ENCODE data around the gene EPB41L2. TPM values are rescaled to one million over a fixed set of nuclear protein-coding genes. Genes with fewer than 3 reads are reported as not detected.

Gene EPB41L2
- total RNA-seq, 6 experiments from 2014 or later = 15.3 to 38.5 (median 24.6) TPM

DNA sequence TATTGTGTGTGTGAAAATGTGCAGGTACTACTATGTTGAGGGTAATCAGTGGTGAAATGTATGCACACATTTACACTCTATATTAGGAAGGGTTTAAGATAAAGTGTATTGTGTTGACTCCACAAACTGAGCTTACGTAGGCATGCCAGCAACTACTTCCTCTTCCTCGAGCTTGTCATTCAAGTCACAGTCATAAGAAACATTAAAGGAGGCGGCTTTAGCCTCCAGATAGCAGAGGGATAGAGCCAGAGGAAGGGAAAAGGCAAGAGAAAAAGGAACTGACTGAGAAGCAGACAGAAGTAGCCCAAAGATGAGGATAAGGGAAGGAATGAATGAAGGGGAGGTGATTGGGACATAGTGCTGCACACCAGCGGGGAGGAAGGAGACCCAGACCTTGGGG is 180.7 kb downstream of the EPB41L2 start:
- Histone ChIP-seq H3K27me3 (no peaks in the 10 kb centered on the region), H3K36me3 (no peaks in the 10 kb centered on the region), H3K9me3 (no peaks in the 10 kb centered on the region), H3K4me3 (no peak overlapping the region), H3K4me1 (peaks cover 0 to 4% (median 0%) of the 10 kb centered on the region in 4 donors), H3K27ac (no peak overlapping the region)
- no peak for TF ChIP-seq CTCF (IDR thresholded peaks at IDR 0.05)
- TF ChIP-seq POLR2A (IDR thresholded peaks at IDR 0.05) = no peak
- DNase-seq (no peak), ATAC-seq (peak; percentile 24 to 61 (median 46))
- 61% methylated on average over 4 of the region's 4 CpGs for WGBS (ENCODE audit: insufficient coverage, low coverage, low lambda C conversion rate, missing lambda C conversion rate)
- intact Hi-C loops (cut with DNase I) = loop anchor here in 1 of 2 donors (10.0 kb wide), 1 partner anchor 232 kb away; no protein-coding TSS in a partner anchor

DNA sequence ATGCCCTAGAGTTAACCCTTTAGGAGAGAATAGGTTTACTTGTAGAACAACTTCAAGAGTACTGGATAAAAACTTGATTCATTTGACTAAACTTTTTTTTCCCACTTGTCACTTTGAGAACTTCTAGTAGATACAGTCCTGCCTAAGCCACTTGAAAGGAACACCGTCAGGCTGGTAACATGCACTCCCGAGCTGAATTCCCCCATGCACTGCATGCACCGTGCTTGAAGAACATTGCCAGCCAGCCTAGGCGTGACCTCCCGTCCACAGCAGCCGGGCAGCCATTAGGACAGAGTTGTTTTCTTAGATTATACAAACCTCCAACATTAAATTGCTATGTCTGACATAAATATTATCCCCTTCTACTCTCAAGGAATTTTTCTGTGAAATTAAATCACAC is 183.2 kb downstream of the EPB41L2 start:
- Histone ChIP-seq H3K4me3 (no peak overlapping the region), H3K4me1 (no peaks in the 10 kb centered on the region), H3K36me3 (no peaks in the 10 kb centered on the region), H3K27me3 (no peaks in the 10 kb centered on the region), H3K27ac (no peak overlapping the region), H3K9me3 (no peaks in the 10 kb centered on the region)
- no peak for TF ChIP-seq POLR2A (IDR thresholded peaks at IDR 0.05)
- TF ChIP-seq CTCF (IDR thresholded peaks at IDR 0.05) = no peak
- intact Hi-C loops (cut with DNase I) = loop anchor here in 1 of 2 donors (10.0 kb wide), 1 partner anchor 235 kb away; no protein-coding TSS in a partner anchor
- ATAC-seq (no peak), DNase-seq (no peak)
- WGBS (ENCODE audit: insufficient coverage, low coverage, low lambda C conversion rate, missing lambda C conversion rate) = 87% methylated on average over 4 of the region's 6 CpGs

GRCh38 chr6:130873746-130874145 is 189.3 kb downstream of the EPB41L2 start:
- 89% methylated on average over 5 of the region's 5 CpGs for whole genome bisulfite sequencing (ENCODE audit: insufficient coverage, low coverage, low lambda C conversion rate, missing lambda C conversion rate)
- Histone ChIP-seq H3K36me3 (no peaks in the 10 kb centered on the region), H3K27me3 (no peaks in the 10 kb centered on the region), H3K4me1 (peaks cover 0 to 8% (median 0%) of the 10 kb centered on the region in 4 donors), H3K27ac (no peak overlapping the region), H3K4me3 (no peak overlapping the region), H3K9me3 (no peaks in the 10 kb centered on the region)
- DNase-seq (no peak), ATAC-seq (no peak)
- TF ChIP-seq POLR2A (IDR thresholded peaks at IDR 0.05) = no peak
- TF ChIP-seq CTCF (IDR thresholded peaks at IDR 0.05) = no peak
- intact Hi-C loops (cut with DNase I) = no loop called here

- no peak overlapping the region for H3K27ac ChIP-seq
- WGBS (ENCODE audit: insufficient coverage, low coverage, low lambda C conversion rate, missing lambda C conversion rate) = 46% methylated on average over 6 of the region's 8 CpGs
- H3K36me3 ChIP-seq = no peaks in the 10 kb centered on the region
- TF ChIP-seq POLR2A (IDR thresholded peaks at IDR 0.05) (no peak), CTCF (IDR thresholded peaks at IDR 0.05) (peak; percentile 72 to 93 (median 92))
- intact Hi-C loops (cut with DNase I) = no loop called here
- H3K4me3 ChIP-seq = no peak overlapping the region
- no peaks in the 10 kb centered on the region for H3K27me3 ChIP-seq
- peak; percentile 83 to 92 (median 92) for ATAC-seq
- H3K4me1 ChIP-seq = peaks cover 0 to 8% (median 0%) of the 10 kb centered on the region in 4 donors
- DNase-seq = peak; percentile 71 to 74 (median 73)
- no peaks in the 10 kb centered on the region for H3K9me3 ChIP-seq
Observed at GRCh38 chr6:130872250-130873095, 190.6 kb downstream of the EPB41L2 start.
